B cell (primary cell): ENCODE measurements around the gene STXBP4. TPM values are rescaled to one million over a fixed set of nuclear protein-coding genes. Genes with fewer than 3 reads are reported as not detected.
A peak's percentile ranks its signal among the peaks of the same experiment; 100 is the strongest.

Source experiments
- ATAC-seq: fragments of 200-7000 bp; cut with Tn5 transposase; one replicate; pipeline ENCODE4 v1.10.0; 2021; ENCODE audit warnings: low read depth, mild to moderate bottlenecking, moderate number of reproducible peaks, moderate library complexity
- CTCF ChIA-PET: fragments of 350-600 bp; sonication (Branson Sonifier 250); formaldehyde crosslinking; loops from one replicate; lab custom pipeline; 2021; ENCODE audit warnings: antibody characterized with exemption, inconsistent platforms; lab: Charles Lee
- POLR2A ChIA-PET: fragments of 350-600 bp; sonication (Branson Sonifier 250); formaldehyde crosslinking; loops from one replicate; lab custom pipeline; 2021; ENCODE audit warnings: antibody characterized with exemption; lab: Charles Lee
- DNase-seq: peaks from one replicate; pipeline ENCODE4 v3.0.0; 2013
- H2AFZ ChIP-seq: 2 replicates; pipeline ENCODE4 v1.6.1; 2012; ENCODE audit warnings: mild to moderate bottlenecking, low read depth, low read length; ENCODE audit not compliant: insufficient read depth, poor library complexity, severe bottlenecking
- H3K27ac ChIP-seq, 2 donors: 1 replicate in 1 of 2; 2 replicates in 1 of 2; pipeline ENCODE4 v1.5.1; 2012 to 2013; ENCODE audit warnings: low read length in 2 of 2, mild to moderate bottlenecking in 2 of 2, moderate library complexity in 1 of 2
- H3K27me3 ChIP-seq, 4 experiments: fragments of 200-600 bp in 1 of 4; sonication (generic) in 1 of 4; replicated peaks in 1 of 4; 1 replicate in 2 of 4; 2 replicates in 2 of 4; pipeline versions ENCODE4 v1.6.1 to v1.7.0; 2013 to 2016; ENCODE audit warnings: low read length in 3 of 4, mild to moderate bottlenecking in 2 of 4, mixed read lengths in 1 of 4, moderate library complexity in 1 of 4; ENCODE audit not compliant: insufficient read depth in 4 of 4, control insufficient read depth in 3 of 4; ENCODE audit errors: control extremely low read depth in 1 of 4
- H3K36me3 ChIP-seq, 2 experiments: replicated peaks in 1 of 2; 1 replicate in 1 of 2; 2 replicates in 1 of 2; pipeline versions ENCODE4 v1.6.1 to v1.7.1; 2013; ENCODE audit warnings: low read length in 1 of 2; ENCODE audit not compliant: insufficient read depth in 2 of 2, control insufficient read depth in 1 of 2; ENCODE audit errors: control extremely low read depth in 1 of 2, extremely low read depth in 1 of 2
- H3K4me1 ChIP-seq, 2 donors: fragments of 200-600 bp in 1 of 2; sonication (generic) in 1 of 2; 1 replicate in 1 of 2; 2 replicates in 1 of 2; pipeline versions ENCODE4 v1.5.1 to v1.6.1; 2013 to 2017; ENCODE audit warnings: low read length in 2 of 2; ENCODE audit not compliant: control insufficient read depth in 2 of 2, insufficient read depth in 2 of 2
- H3K4me2 ChIP-seq: replicated peaks from 2 replicates; pipeline ENCODE3; 2012; ENCODE audit warnings: mild to moderate bottlenecking, low read depth, low read length; ENCODE audit not compliant: poor library complexity, severe bottlenecking
- H3K4me3 ChIP-seq, 5 experiments: fragments of 200-600 bp in 1 of 5; sonication (generic) in 1 of 5; 1 replicate in 3 of 5; 2 replicates in 2 of 5; pipeline versions ENCODE4 v1.5.1 to v1.7.0; 2011 to 2016; ENCODE audit warnings: low read length in 4 of 5, mild to moderate bottlenecking in 4 of 5, low read depth in 2 of 5, control low read depth in 1 of 5, moderate library complexity in 1 of 5; ENCODE audit not compliant: insufficient read depth in 1 of 5; ENCODE audit errors: control extremely low read depth in 1 of 5, extremely low read depth in 1 of 5
- H3K79me2 ChIP-seq: fragments of 200-600 bp; sonication (generic); one replicate; pipeline ENCODE4 v1.6.0; 2016; ENCODE audit warnings: low read length; ENCODE audit not compliant: control insufficient read depth, insufficient read depth
- H3K9ac ChIP-seq: fragments of 200-600 bp; sonication (generic); 2 replicates; pipeline ENCODE4 v1.6.1; 2017; ENCODE audit warnings: mild to moderate bottlenecking, low read length, moderate library complexity
- H3K9me3 ChIP-seq, 3 donors: one replicate each; pipeline versions ENCODE4 v1.6.1 to v1.7.1; 2013; ENCODE audit warnings: low read length in 2 of 3; ENCODE audit not compliant: control insufficient read depth in 2 of 3, insufficient read depth in 1 of 3; ENCODE audit errors: control extremely low read depth in 1 of 3
- H4K20me1 ChIP-seq: 2 replicates; pipeline ENCODE4 v1.6.0; 2012; ENCODE audit warnings: mild to moderate bottlenecking, low read length; ENCODE audit not compliant: insufficient read depth, control insufficient read depth, poor library complexity, severe bottlenecking
- H3K27ac Mint-ChIP-seq: one replicate; pipeline ENCODE4 v1.8.0; 2021; ENCODE audit warnings: mixed read lengths
- H3K27me3 Mint-ChIP-seq: one replicate; pipeline ENCODE4 v1.8.0; 2021; ENCODE audit warnings: mixed read lengths
- H3K4me1 Mint-ChIP-seq: one replicate; pipeline ENCODE4 v1.8.0; 2021; ENCODE audit warnings: mixed read lengths
- H3K4me3 Mint-ChIP-seq: one replicate; pipeline ENCODE4 v1.8.0; 2021; ENCODE audit warnings: mixed read lengths
- H3K9me3 Mint-ChIP-seq: one replicate; pipeline ENCODE4 v1.8.0; 2022; ENCODE audit warnings: mixed read lengths; ENCODE audit not compliant: insufficient read depth
- EZH2 ChIP-seq: IDR thresholded peaks from 2 replicates; pipeline ENCODE4 v1.6.1; 2012; ENCODE audit warnings: borderline replicate concordance, low read depth, mild to moderate bottlenecking, moderate library complexity, low read length; ENCODE audit not compliant: insufficient read depth, poor library complexity, severe bottlenecking
- WGBS: methylation state at CpG from one replicate; pipeline ENCODE4 v1.1.5; 2013; ENCODE audit warnings: missing lambda C conversion rate; ENCODE audit not compliant: insufficient coverage; 5-methylcytosine and 5-hydroxymethylcytosine counted together
- intact Hi-C: fragments of 100-400 bp; cut with micrococcal nuclease; formaldehyde crosslinking; loops from one replicate; pipeline ENCODE4 v1.10.0; 2022
- polyA plus RNA-seq: library from polyadenylated mRNA; depleted of rRNA; stranded (reverse); fragments of >200 nt; gene quantifications from 2 replicates; pipeline ENCODE4 v1.2.3, GENCODE V29; 2012
- total RNA-seq, 2 donors: library from RNA; stranded (reverse); fragments of 120-200 nt in 1 of 2; gene quantifications; 1 replicate in 1 of 2; 2 replicates in 1 of 2; pipeline versions ENCODE4 v1.2.3 to v1.2.4, GENCODE V29; 2013 to 2022
- TF ChIP-seq, protein P1 (sequence below): fragments of 200-600 bp; IDR thresholded peaks from one replicate; pipeline ENCODE4 v1.8.0; 2022; ENCODE audit warnings: antibody characterized with exemption, mild to moderate bottlenecking

STXBP4 gene
- total and polyA plus RNA-seq, 2 donors (not counting 1 experiment from before 2014, with no cell fraction given) = 1.2 to 11.4 TPM

DNA sequence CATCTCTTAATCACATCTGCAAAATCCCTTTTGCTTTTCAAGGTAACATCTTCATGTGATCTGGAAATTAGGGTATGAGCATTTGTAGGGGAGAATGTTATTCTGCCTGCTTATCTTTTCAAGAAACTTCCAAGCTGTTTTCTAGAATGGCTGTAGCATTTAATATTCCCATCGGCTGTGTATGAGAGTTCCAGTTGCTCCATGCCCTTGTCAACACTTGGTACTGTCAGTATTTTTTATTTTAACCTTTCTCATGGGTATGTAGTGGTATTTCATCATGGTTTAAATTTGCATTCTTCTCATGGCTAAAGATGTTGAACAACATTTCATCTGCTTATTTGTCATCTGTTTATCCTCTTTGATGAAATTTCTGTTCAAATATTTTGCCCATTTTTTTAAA, 205.6 kb downstream of the STXBP4 start:
- H3K4me1 ChIP-seq = peaks cover 24 to 27% of the 10 kb centered on the region in 2 donors
- no peak overlapping the region for H3K4me2 ChIP-seq
- H3K27ac ChIP-seq = no peak overlapping the region
- no peaks in the 10 kb centered on the region for H3K9me3 Mint-ChIP-seq
- H3K79me2 ChIP-seq = no peaks in the 10 kb centered on the region
- no peaks in the 10 kb centered on the region for H3K27me3 Mint-ChIP-seq
- peaks cover 39% of the 10 kb centered on the region for H3K4me1 Mint-ChIP-seq
- H3K9ac ChIP-seq = no peak overlapping the region
- no peak for ATAC-seq
- no peak overlapping the region for H3K4me3 ChIP-seq
- H3K36me3 ChIP-seq = no peaks in the 10 kb centered on the region
- intact Hi-C loops = no loop called here
- no CpG with 5 or more reads among the region's 1 CpG for WGBS
- no peak overlapping the region for H3K4me3 Mint-ChIP-seq
- DNase-seq = no peak
- H3K27me3 ChIP-seq = no peaks in the 10 kb centered on the region
- POLR2A ChIA-PET = no interaction called here
- H4K20me1 ChIP-seq = no peaks in the 10 kb centered on the region
- no peak for TF ChIP-seq EZH2
- TF ChIP-seq, protein P1, sequence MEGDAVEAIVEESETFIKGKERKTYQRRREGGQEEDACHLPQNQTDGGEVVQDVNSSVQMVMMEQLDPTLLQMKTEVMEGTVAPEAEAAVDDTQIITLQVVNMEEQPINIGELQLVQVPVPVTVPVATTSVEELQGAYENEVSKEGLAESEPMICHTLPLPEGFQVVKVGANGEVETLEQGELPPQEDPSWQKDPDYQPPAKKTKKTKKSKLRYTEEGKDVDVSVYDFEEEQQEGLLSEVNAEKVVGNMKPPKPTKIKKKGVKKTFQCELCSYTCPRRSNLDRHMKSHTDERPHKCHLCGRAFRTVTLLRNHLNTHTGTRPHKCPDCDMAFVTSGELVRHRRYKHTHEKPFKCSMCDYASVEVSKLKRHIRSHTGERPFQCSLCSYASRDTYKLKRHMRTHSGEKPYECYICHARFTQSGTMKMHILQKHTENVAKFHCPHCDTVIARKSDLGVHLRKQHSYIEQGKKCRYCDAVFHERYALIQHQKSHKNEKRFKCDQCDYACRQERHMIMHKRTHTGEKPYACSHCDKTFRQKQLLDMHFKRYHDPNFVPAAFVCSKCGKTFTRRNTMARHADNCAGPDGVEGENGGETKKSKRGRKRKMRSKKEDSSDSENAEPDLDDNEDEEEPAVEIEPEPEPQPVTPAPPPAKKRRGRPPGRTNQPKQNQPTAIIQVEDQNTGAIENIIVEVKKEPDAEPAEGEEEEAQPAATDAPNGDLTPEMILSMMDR = no peak
- H3K9me3 ChIP-seq = peaks cover 0 to 3% (median 0%) of the 10 kb centered on the region in 3 donors
- CTCF ChIA-PET = no interaction called here
- H2AFZ ChIP-seq = no peak overlapping the region
- H3K27ac Mint-ChIP-seq = no peak overlapping the region

DNA sequence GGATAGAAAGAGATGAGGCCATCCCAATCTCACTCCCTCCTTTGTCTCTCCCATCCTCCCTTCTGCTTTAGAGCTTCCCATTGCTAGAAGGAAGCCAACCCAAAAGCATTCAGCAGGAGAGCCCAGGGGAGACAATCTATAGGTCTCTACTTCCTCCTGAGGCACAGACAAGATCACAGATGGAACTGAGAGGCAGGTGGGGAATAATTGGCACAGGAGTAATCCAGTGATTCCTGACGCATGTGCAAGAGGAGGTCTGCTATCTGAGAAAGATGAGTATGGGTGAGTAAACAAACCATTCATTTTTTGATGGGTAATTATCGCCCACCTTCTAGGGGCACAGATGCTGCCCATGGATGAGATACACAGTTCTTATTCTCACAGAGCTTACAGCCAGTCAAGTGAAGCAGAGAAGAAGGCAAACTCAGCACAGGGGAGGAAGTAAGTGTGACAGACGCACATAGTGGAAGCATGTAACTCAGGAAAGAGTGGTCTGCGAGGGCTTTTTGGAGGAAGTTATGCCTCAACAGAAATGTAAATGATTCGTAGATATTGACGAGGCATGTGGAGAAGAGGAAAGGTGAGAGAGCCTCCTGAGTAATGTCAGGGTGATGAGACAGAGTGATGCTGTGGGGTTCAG, 207.3 kb downstream of the STXBP4 start:
- ChIA-PET POLR2A (no interaction called here), CTCF (no interaction called here)
- peak overlapping the region; percentile 8 for H3K27ac Mint-ChIP-seq
- intact Hi-C loops = no loop called here
- peaks cover 33% of the 10 kb centered on the region for H3K4me1 Mint-ChIP-seq
- peaks cover 21 to 22% of the 10 kb centered on the region in 2 donors for H3K4me1 ChIP-seq
- H3K79me2 ChIP-seq = no peaks in the 10 kb centered on the region
- no peak overlapping the region for H3K4me3 ChIP-seq
- peaks cover 0 to 3% (median 0%) of the 10 kb centered on the region in 3 donors for H3K9me3 ChIP-seq
- peak overlapping the region; percentile 9 for H3K4me3 Mint-ChIP-seq
- H3K27me3 ChIP-seq = no peaks in the 10 kb centered on the region
- H3K9me3 Mint-ChIP-seq = no peaks in the 10 kb centered on the region
- H3K9ac ChIP-seq = no peak overlapping the region
- peak overlapping the region in 1 of 2 donors; percentile 3 for H3K27ac ChIP-seq
- H3K36me3 ChIP-seq = no peaks in the 10 kb centered on the region
- DNase-seq (peak; percentile 62), ATAC-seq (peak; percentile 73)
- no peak overlapping the region for H2AFZ ChIP-seq
- H3K27me3 Mint-ChIP-seq = no peaks in the 10 kb centered on the region
- no peaks in the 10 kb centered on the region for H4K20me1 ChIP-seq
- H3K4me2 ChIP-seq = peak overlapping the region; percentile 47
- TF ChIP-seq EZH2 = no peak
- TF ChIP-seq, protein P1 = no peak
- WGBS = 4% methylated on average over 5 of the region's 6 CpGs
